ENCODE measurements around the gene TOX4. TPM values are rescaled to one million over a fixed set of nuclear protein-coding genes. Genes with fewer than 3 reads are reported as not detected.
"Not testable (repeated sequence)": the region's sequence is repeated elsewhere in the genome, so short reads cannot be mapped to it uniquely, and the experiment has no call there.

TOX4 gene
- total RNA-seq: 26.7 and 66.9 TPM in 2 replicates

- peak; percentile 99 for DNase-seq
These were observed at the start of gene TOX4, which contains the start of gene RAB2B for GRCh38 chr14:21476925-21477681. TSS of gene TOX4 (plus strand) at chr14:21477195. CDS start at chr14:21477279, 84 bp downstream. TSS of gene RAB2B (minus strand) at chr14:21476959. CDS start at chr14:21476872, 87 bp downstream.

DNA sequence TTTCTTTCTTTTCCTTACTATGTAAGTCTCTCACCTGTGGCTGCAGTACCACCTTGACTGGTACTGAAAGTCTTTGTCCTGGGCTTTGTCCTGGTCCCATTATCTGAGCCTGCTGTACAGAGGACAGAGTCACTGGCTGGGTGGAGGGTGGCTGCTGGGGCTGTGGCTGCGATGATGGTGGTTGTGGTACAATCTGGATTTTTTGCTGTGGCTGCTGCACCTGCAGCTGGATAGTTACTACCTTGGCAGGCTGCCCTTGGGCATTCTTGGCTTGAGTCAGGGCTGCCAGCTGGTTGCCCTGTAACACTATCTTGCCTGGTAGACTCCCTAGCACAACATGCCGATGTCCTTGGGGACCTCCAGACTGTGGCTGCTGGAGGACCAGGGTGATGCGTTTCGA, 48.1 kb upstream of the TOX4 start:
- DNase-seq: no peak

- no peak for DNase-seq
These were observed 45.9 kb upstream of the TOX4 start for GRCh38 chr14:21431126-21431525.

GRCh38 chr14:21436567-21437062, 40.4 kb upstream of the TOX4 start:
- peak; percentile 17 for DNase-seq

DNA sequence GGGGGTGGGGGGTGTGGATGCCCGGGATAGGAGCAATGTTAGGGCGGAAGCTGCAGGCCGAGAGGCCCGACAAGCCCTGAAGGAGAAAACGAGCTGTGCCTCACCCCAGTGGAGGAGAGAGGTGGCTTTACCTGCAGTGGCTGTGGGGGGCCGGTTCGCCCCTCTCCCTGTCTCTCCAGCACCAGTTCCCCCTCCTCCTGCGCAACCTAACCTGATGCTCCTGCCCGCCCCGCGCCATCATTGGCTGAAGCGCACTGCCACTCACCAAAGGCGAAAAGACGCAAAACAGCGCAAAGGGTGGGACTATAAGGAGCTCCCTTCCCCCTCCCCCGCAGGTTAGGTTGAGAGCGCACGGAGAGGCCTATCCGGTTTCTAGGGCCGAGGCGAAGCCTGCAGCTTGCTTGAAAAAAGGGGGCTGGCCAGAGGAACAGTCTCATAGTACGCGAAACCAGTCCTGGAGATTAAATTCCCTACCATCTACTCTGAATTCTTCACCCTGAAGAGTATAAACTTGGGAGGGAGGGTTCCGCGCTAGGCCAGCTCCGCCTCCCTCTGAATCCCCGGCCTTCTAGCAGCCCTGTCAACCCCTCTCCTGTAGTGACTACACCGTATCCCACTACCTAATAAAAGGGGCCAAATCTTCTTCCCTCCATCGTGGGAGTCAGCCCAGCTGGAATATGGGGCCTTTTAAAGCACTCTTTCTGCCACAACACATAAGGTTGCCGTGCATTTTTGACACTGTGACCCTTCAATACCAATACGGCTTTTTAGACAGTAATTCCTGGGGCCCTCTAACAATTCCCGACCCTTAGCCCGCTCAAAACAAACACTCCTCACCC, 39.7 kb upstream of the TOX4 start:
- peak; percentile 99 for DNase-seq

DNA sequence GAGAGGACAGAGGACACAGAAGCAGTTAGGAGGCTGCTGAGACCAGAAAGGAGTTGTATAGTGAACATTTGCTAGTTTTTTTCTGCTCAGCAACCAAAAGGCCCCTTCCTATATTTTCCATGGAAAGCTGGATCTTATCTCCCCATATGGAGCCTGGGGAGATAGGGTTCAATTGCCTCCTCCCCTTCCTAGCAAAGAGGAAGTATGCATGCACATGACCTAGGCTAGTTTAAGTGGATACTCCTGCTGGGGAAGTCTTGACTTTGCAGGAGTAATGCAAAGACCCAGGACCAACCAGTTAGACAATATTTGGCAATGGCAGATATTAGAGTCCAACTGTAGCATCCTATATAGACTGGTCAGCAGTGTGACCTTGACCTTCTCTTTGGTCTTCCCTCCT, 36.1 kb upstream of the TOX4 start:
- DNase-seq: no peak

GRCh38 chr14:21442657-21443056, 34.3 kb upstream of the TOX4 start:
- DNase-seq: not testable (repeated sequence)

- DNase-seq: no peak
These were observed 27.1 kb upstream of the TOX4 start for GRCh38 chr14:21449899-21450216.

GRCh38 chr14:21454843-21455544, 22.0 kb upstream of the TOX4 start:
- no peak for DNase-seq

DNA sequence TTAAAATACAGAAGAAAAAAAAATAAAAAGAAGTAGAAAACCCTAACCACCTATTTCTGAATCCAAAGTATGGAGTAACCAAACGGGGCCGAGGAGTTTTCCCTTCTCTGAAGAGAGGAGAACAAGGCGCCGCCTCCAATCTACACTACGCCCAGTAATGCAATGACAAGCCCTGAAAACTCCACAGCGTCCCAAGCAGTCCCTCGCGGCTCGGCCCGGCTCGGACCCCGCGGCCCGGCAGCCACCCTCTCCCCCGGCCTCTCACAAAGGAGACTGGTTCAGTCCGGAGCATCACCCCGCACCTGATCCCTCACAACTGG, 21.4 kb upstream of the TOX4 start:
- no peak for DNase-seq

- DNase-seq: peak; percentile 100
These were observed 20.9 kb upstream of the TOX4 start, which contains the start of gene CHD8 for GRCh38 chr14:21455912-21456667. TSS of gene CHD8 (minus strand) at chr14:21456123. CDS start at chr14:21431643, 24,480 bp downstream.

GRCh38 chr14:21467616-21468015, 9.4 kb upstream of the TOX4 start:
- DNase-seq: peak; percentile 96

GRCh38 chr14:21475767-21476522, 1.1 kb upstream of the TOX4 start:
- DNase-seq: no peak

GRCh38 chr14:21476523-21476924, 471 bp upstream of the TOX4 start:
- DNase-seq: peak; percentile 84

DNA sequence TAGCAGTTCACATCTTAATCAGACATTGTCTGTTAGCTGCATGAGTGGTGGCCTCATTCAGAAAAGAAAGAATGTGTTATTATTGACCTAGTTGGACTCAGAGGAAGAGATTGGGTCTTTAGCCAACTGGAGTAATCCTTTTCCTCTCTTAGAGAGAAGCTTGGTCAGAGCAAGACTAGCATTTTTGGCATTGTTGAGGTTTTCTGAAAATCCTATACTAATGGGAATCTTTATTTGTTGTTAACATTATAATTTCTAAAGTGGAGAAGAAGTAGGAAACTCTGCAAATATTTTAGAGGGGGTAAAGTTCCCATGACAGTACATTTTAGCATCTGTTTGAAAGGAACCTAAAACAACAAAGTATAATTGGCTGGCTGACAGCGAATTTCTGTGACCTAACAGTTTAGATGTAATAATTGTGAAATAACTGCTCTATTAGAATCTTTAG, 9.7 kb downstream of the TOX4 start:
- DNase-seq: no peak

DNA sequence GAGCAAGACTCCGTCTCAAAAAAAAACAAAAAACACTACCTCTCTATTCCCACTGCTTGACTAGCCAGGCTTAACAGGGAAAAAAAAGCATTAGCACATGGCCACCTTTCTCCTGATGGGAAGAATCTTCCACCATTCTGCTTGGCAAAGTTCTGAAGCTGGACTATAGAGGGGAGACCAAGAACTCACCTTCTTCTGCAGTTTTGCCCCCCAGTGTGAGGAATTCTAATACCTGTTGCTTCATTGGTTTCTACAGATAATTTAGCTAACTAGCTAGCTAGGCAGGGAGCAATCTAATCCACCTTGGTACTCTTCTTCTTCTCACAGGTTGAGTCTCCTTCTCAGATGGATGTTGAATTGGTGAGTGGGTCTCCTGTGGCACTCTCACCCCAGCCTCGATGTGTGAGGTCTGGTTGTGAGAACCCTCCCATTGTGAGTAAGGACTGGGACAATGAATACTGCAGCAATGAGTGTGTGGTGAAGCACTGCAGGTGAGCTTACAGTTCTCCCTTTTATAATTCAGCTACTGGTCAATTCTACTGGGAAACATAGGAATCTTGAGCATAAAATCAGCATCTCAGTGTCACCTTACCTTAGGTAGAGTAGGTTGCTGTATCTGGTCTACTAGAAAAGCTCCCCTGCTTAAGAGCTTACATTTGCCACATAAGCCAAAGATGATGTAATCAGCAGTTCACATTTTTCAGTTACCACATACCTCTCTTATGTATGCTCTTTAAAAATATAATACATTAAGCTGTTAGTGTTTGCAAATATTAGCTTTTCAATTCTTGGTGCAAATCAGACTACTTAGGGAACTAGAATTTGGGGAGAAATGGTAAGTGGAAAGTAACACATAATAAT, 18.1 kb downstream of the TOX4 start:
- DNase-seq: no peak

DNA sequence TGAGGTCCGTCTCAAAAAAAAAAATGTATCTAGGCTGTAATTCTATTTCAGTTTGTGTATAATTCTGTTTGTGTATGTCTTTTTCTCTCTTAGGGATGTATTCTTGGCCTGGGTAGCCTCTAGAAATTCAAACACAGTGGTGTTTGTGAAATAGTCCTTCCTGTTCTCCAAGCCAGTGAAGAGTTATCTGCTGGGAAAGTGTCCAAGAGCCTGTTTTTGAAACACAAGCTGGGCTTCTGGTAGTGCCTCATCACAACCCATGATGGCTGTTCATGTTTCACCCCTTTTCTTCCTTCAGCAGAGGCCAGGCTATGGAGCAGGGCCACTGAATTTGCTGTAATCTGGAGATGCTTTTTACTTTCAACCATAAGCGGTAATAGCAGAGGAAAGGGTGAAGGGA, 19.5 kb downstream of the TOX4 start:
- no peak for DNase-seq

DNA sequence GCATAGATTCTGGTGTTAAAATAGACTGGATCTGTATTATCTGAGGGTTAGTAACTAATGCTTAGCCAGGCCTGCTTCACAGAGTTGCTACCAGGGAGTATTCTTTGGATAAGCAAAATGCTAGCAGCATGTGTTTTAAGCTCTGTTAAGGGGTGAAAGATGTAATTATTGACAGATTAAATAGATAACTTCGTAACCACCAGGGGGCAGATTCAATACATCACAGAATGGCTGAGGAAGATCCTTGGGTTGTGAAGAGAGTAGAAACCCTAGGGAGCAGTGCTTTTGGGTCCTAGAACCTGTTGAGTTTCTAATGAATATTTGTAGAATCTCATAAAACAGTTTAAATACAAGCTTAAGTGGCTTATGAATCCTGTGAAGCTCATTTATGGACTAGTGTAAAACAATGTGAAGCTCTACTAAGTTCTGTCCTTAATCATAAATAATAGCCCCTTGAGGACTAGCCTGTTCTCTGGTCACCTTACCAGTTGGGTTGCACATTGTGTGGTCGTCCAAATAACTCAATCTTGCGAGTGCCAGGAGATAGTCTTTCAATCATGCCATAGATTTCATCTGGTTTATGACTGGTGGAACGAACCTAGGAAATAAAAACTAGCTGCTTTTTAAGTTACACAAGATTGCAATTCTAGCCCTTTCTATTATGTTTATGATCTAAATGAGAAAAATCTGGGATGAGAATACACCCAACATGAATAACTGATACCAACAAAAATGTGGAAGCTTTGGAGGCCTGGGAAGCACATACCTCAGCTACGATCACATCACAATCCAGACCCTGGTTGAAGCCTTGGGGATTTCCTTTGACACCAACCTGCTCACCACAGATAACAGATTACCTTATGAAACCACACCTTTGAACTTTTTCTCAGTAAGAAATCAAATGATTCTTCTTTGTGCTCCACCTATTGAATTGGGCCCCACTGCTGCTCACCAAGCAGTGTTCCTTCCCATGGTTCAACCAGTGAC, 21.8 kb downstream of the TOX4 start:
- DNase-seq: peak; percentile 71

DNA sequence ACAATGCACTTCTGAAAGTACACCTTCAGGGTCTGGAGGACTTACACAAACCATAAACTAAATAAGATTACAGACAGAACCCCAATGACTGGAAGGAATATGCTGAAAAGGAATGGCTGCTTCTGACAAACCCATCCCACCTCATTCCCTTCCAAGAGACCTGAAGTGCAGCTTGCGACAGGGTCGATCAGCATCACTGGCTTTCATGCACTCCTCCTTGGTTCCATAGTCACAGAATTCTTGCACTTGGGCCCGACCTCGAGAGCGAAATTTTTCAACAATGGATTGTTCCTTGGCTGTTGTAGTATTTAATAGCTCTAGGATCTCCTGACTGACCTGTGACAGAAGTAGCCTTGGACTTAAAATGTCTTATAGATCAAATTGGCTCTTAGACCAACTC, 24.6 kb downstream of the TOX4 start:
- no peak for DNase-seq
